Activated T-helper 1 cell treated with anti-CD3 and anti-CD28 coated beads, Interleukin-2, amount 50 U/mL, for 16 hours (primary cell): ENCODE measurements around the gene USP49.
A peak's percentile ranks its signal among the peaks of the same experiment; 100 is the strongest.

Experiments
- DNase-seq, 2 donors: peaks; one replicate each; pipeline ENCODE4 v3.0.0-alpha.2; 2020; ENCODE audit warnings: low read depth in 1 of 2, low spot score in 1 of 2

USP49 gene

GRCh38 chr6:41929924-41930323 is 34.7 kb upstream of the USP49 start:
- DNase-seq = no peak

- DNase-seq = no peak
These were observed 32.1 kb upstream of the USP49 start for GRCh38 chr6:41927253-41927652.

DNA sequence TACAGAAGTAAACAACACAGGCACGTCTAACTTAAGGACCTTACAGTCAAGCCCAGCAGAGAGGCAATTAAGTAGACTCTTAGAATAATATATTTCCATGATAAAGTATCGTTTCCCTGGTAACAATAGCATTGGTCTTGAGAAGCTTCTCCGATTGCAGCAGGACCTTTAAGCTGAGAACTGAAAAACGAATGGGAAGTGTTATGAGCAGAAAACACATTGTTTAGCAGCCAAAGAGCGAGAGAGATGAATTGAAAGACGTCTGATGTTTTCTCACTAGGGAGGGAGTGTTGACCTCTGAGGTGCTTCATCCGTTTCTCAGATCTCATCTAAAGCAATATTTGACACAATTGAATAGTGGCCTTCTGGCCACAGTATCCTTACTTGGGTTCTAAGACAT is 27.0 kb upstream of the USP49 start:
- no peak for DNase-seq

DNA sequence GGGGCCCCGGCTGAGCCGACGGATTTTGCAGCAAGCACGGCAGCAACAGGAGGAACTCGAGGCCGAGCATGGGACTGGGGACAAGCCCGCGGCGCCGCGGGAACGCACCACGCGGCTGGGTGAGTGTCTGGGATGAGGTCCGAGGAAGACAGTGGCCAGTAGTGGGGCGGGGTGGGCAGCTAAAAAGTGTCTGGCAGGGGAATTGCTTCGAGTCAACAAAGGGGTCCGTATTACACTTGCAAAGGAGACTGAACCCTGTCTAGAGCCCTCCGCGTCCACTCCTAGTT is 26.5 kb upstream of the USP49 start:
- DNase-seq = no peak

DNA sequence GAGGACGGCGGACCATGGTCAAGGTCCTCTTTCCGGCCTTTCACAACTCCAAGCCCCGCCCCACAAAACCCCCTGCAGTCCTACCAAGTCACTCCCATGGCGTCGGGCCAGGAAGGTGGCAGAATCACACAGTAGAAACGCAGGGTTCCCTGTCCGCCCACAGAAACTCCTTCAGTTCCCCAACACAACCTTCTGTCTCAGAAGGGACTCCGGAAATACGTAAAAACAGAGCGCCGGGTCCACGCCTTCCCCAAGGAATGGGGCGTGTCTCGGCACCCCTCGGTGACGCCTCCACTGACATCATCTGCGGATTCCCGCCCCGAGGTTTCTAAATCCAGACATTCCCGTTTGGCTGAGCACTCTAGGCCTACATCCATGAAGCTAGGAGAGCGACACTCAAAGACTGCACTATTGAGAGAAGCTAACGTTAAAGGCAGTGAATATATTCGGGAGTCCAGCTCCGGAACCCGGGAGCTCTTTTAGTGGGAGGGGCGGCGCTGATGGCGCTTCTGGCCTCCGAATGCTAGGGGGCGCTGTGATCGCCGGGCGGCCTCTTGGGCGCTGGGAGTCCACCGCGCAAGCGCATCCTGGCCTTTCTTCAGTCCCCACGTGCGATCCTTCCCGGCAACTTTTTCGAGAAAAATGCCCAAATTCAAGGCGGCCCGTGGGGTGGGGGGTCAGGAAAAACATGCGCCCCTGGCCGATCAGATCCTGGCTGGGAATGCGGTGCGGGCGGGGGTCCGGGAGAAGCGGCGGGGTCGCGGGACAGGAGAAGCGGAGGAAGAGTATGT is 25.9 kb upstream of the USP49 start, which contains the start of the genes BYSL and MED20:
TSS of gene BYSL (plus strand) at position 579 of the 791 bp plus-strand sequence. CDS start at position 643, 64 bp downstream.
TSS of gene MED20 (minus strand) at position 219 of the 791 bp plus-strand sequence. CDS start at position 98, 121 bp downstream.
- DNase-seq = peak; percentile 91 to 93

DNA sequence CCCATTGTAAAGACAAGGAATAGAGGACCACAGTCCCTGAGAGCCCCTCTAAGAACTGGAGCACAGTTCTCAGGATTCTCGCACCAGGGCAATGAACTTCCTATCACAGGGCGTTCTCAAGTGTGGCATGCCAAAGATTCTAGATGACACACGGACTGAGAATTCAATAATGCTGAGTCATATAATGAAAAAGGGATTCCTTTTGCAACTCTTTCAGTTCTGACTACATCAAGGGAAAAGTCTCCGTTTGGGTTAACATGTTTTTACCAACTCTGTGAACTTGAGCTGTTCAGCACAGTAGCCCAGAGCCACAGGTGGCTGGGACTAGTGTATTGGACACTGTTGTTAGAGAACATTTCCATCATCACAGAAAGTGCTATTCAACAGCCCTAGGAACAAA is 22.4 kb upstream of the USP49 start:
- DNase-seq = no peak

- no peak for DNase-seq
These were observed 19.8 kb upstream of the USP49 start for GRCh38 chr6:41914869-41915530.

DNA sequence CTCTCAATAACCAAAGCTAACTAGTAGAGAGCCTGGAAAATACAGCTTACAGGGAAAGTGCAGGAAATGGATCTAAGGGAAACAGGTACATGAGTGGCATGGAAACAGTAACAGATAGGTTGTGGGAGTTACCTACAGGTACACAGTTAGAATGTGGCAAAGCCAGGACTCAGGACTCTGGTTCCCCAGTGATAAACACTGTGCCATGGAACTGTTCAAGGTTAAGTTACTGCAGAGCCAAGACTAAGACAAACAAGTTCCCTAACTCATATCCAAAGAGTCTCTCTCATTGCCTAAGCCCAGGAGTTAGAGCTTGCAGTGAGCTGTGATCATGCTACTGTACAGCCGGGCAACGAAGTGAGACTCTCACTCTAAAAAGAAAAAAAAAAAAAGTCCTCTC is 19.2 kb upstream of the USP49 start:
- no peak for DNase-seq

DNA sequence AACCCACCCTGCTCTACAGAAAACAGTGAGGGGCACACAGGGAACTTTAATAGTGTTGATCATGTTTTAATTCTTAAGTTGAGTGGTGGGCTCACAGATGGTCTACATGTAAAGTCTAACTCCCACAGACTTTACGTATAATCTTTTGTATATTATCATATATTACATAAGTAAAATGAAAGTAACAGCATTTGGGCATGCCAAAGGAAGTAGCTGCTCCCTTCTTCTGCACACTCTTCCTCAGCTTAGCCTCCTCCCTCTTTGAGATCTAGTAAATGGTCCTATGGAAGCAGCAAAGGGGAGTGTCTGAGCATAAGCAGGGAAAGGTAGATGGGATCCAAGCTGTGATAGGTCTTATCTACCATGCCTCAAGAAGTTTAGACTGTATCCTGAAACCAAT is 14.6 kb upstream of the USP49 start:
- no peak for DNase-seq

GRCh38 chr6:41901882-41902519 is 6.8 kb upstream of the USP49 start:
- DNase-seq = peak in 1 of 2 donors; percentile 23

GRCh38 chr6:41900861-41901260 is 5.7 kb upstream of the USP49 start:
- DNase-seq = no peak

- no peak for DNase-seq
These were observed 1.1 kb upstream of the USP49 start for GRCh38 chr6:41896281-41896680.

- DNase-seq = no peak
These were observed 542 bp downstream of the USP49 start for GRCh38 chr6:41894366-41895299.

GRCh38 chr6:41892921-41893564 is 2.1 kb downstream of the USP49 start:
- DNase-seq = no peak

- DNase-seq = no peak
These were observed 7.8 kb downstream of the USP49 start for GRCh38 chr6:41887331-41887751.

DNA sequence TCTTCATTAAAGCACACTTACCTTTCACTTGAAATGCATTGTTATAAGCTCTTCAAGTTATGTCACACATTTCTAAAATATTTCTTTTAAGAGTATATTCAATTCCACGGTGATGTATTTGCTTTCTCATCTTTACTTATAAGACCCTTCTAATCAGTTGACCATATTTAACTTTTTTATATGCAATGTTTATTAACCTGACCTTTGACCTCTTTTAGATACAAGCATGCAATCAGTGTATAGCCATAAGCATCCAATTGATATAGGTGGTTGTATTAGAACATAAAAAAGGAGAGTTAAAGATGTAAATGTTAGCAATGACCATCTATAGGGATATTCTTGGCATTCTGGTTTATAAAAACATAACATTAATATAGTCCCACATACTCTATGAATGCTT is 9.2 kb downstream of the USP49 start:
- DNase-seq = no peak

GRCh38 chr6:41884957-41885356 is 10.2 kb downstream of the USP49 start:
- no peak for DNase-seq

- no peak for DNase-seq
These were observed 13.7 kb downstream of the USP49 start for GRCh38 chr6:41881506-41881905.

GRCh38 chr6:41878961-41879405 is 16.2 kb downstream of the USP49 start:
- no peak for DNase-seq

- no peak for DNase-seq
These were observed 16.9 kb downstream of the USP49 start for GRCh38 chr6:41878246-41878645.
